Kidney (tissue), 14 donors: ENCODE data around the gene ALPP. TPM values are rescaled to one million over a fixed set of nuclear protein-coding genes. Genes with fewer than 3 reads are reported as not detected.

ENCODE experiments used
- DNase-seq, 5 donors: peaks; one replicate each; pipeline ENCODE4 v3.0.0-alpha.2; 2013 to 2020
- FAIRE-seq: peaks from 2 replicates; lab custom pipeline; 2012; peaks lifted over from hg19 to GRCh38; lab: Jason Lieb, UNC
- H3K27ac ChIP-seq, 2 donors: one replicate each; pipeline ENCODE4 v1.7.0; 2013; ENCODE audit warnings: low read depth in 2 of 2, low read length in 2 of 2, inconsistent platforms in 1 of 2
- H3K27me3 ChIP-seq: one replicate; pipeline ENCODE4 v1.7.1; 2013; ENCODE audit warnings: low read length, inconsistent platforms; ENCODE audit not compliant: control insufficient read depth, insufficient read depth
- H3K36me3 ChIP-seq, 3 donors: one replicate each; pipeline versions ENCODE4 v1.7.0 to v1.7.1; 2013; ENCODE audit warnings: low read length in 3 of 3, control low read depth in 1 of 3, inconsistent platforms in 1 of 3; ENCODE audit not compliant: insufficient read depth in 3 of 3, control insufficient read depth in 2 of 3
- H3K4me1 ChIP-seq, 3 donors: one replicate each; pipeline versions ENCODE4 v1.7.0 to v1.7.1; 2013; ENCODE audit warnings: low read length in 3 of 3, inconsistent platforms in 1 of 3, low read depth in 1 of 3; ENCODE audit not compliant: control insufficient read depth in 2 of 3, insufficient read depth in 2 of 3
- H3K4me3 ChIP-seq, 3 donors: one replicate each; pipeline versions ENCODE4 v1.7.0 to v1.8.1; 2013; ENCODE audit warnings: low read length in 3 of 3, control low read depth in 1 of 3, inconsistent platforms in 1 of 3
- H3K9ac ChIP-seq, 3 donors: one replicate each; pipeline versions ENCODE4 v1.7.0 to v1.7.1; 2013; ENCODE audit warnings: low read length in 3 of 3, control low read depth in 1 of 3, inconsistent platforms in 1 of 3
- H3K9me3 ChIP-seq, 3 donors: one replicate each; pipeline versions ENCODE4 v1.7.0 to v1.7.1; 2013; ENCODE audit warnings: low read length in 3 of 3, control low read depth in 1 of 3, inconsistent platforms in 1 of 3; ENCODE audit not compliant: control insufficient read depth in 2 of 3, insufficient read depth in 1 of 3
- CTCF ChIP-seq: IDR thresholded peaks from 3 replicates; pipeline ENCODE4 v1.5.1; 2012; ENCODE audit warnings: mild to moderate bottlenecking, moderate library complexity, borderline replicate concordance; ENCODE audit not compliant: insufficient read depth; ENCODE audit errors: extremely low read depth
- intact Hi-C: fragments of 100-400 bp; cut with DNase I; formaldehyde crosslinking; loops from one replicate; pipeline ENCODE4 v1.11.1; 2022
- polyA plus RNA-seq: library from polyadenylated mRNA; stranded (reverse); fragments of 350-450 nt; fragmentation: Illumina TruSeq; extraction: RNeasy Lipid Tissue Mini Kit (QIAGEN cat#74804); gene quantifications from one replicate; pipeline ENCODE4 v1.2.3, GENCODE V29; 2014; ENCODE audit warnings: low read depth, low replicate concordance; ENCODE audit not compliant: insufficient read depth
- total RNA-seq: library from RNA; stranded (reverse); fragmentation: NEBNext Ultra II Directional; extraction: Animal tissue kit (Norgen Biotek cat#: 25700); gene quantifications from one replicate; pipeline ENCODE4 v1.2.1, GENCODE V29; 2021
- donor health status: control.
- donor health status: control.
- donor health status: control.
- donor health status: control.
- donor health status: control.
- donor health status: DM: yes; HTN: yes; CAD: no.
- donor health status: Normal renal cell carcinoma (clear cell type).

ALPP gene
- total and polyA plus RNA-seq, 2 donors from 2014 or later, result not detected

- no peaks in the 10 kb centered on the region for H3K4me1 ChIP-seq
- no peak for TF ChIP-seq CTCF
- FAIRE-seq, result no peak
- H3K27ac ChIP-seq, result no peak overlapping the region
- peaks cover 3% of the 10 kb centered on the region for H3K27me3 ChIP-seq
- no peaks in the 10 kb centered on the region for H3K9me3 ChIP-seq
- intact Hi-C loops, result no loop called here
- H3K9ac ChIP-seq, result no peak overlapping the region
- H3K36me3 ChIP-seq, result no peaks in the 10 kb centered on the region
- H3K4me3 ChIP-seq, result no peak overlapping the region
- no peak for DNase-seq
Measured at GRCh38 chr2:232410238-232410900, 31.8 kb downstream of the ALPP start.

- H3K4me1 ChIP-seq, result no peaks in the 10 kb centered on the region
- no peaks in the 10 kb centered on the region for H3K9me3 ChIP-seq
- FAIRE-seq, result no peak
- peaks cover 3% of the 10 kb centered on the region for H3K27me3 ChIP-seq
- H3K4me3 ChIP-seq, result no peak overlapping the region
- TF ChIP-seq CTCF, result no peak
- intact Hi-C loops, result no loop called here
- no peak overlapping the region for H3K9ac ChIP-seq
- no peak overlapping the region for H3K27ac ChIP-seq
- no peaks in the 10 kb centered on the region for H3K36me3 ChIP-seq
- peak in 1 of 5 donors; percentile 3 for DNase-seq
Measured at GRCh38 chr2:232411901-232412629, 33.5 kb downstream of the ALPP start.

- no peak for TF ChIP-seq CTCF
- no peak overlapping the region for H3K27ac ChIP-seq
- no peak overlapping the region for H3K9ac ChIP-seq
- no peaks in the 10 kb centered on the region for H3K36me3 ChIP-seq
- no peaks in the 10 kb centered on the region for H3K9me3 ChIP-seq
- H3K4me1 ChIP-seq, result no peaks in the 10 kb centered on the region
- peak in 1 of 5 donors; percentile 4 for DNase-seq
- FAIRE-seq, result no peak
- no peak overlapping the region for H3K4me3 ChIP-seq
- intact Hi-C loops, result no loop called here
- H3K27me3 ChIP-seq, result peaks cover 10% of the 10 kb centered on the region
Measured at GRCh38 chr2:232412986-232413385, 34.4 kb downstream of the ALPP start.
